Stimulated activated naive B cell treated with anti-CD40 and anti-IgM and Interleukin-4, amounts not matched to agents 10 μg/mL and 1 μg/mL and 100 μg/mL, for 72 hours (primary cell): ENCODE measurements around the gene PITPNC1.
"Not testable (repeated sequence)": the region's sequence is repeated elsewhere in the genome, so short reads cannot be mapped to it uniquely, and the experiment has no call there.

Experiments used
- ATAC-seq, 2 donors: fragments of 150-1000 bp; cut with Tn5 transposase; replicated peaks; 2 replicates each; pipeline ENCODE4 v1.10.0; 2021; ENCODE audit warnings: moderate library complexity in 1 of 2
- DNase-seq: peaks from one replicate; pipeline ENCODE4 v3.0.0; 2021
- H3K27ac Mint-ChIP-seq: one replicate; pipeline ENCODE4 v1.8.0; 2022; ENCODE audit warnings: mild to moderate bottlenecking, mixed read lengths
- H3K27me3 Mint-ChIP-seq, 2 donors: one replicate each; pipeline ENCODE4 v1.8.0; 2022; ENCODE audit warnings: mixed read lengths in 2 of 2
- H3K36me3 Mint-ChIP-seq, 2 donors: one replicate each; pipeline ENCODE4 v1.8.0; 2022; ENCODE audit warnings: mixed read lengths in 2 of 2, mild to moderate bottlenecking in 1 of 2
- H3K4me1 Mint-ChIP-seq, 2 donors: one replicate each; pipeline ENCODE4 v1.8.0; 2022; ENCODE audit warnings: mixed read lengths in 2 of 2, mild to moderate bottlenecking in 1 of 2
- H3K4me3 Mint-ChIP-seq, 2 donors: one replicate each; pipeline ENCODE4 v1.8.0; 2022; ENCODE audit warnings: mild to moderate bottlenecking in 2 of 2, mixed read lengths in 2 of 2, moderate library complexity in 1 of 2
- H3K9me3 Mint-ChIP-seq, 2 donors: one replicate each; pipeline ENCODE4 v1.8.0; 2022; ENCODE audit warnings: mixed read lengths in 2 of 2, mild to moderate bottlenecking in 1 of 2

PITPNC1 gene

DNA sequence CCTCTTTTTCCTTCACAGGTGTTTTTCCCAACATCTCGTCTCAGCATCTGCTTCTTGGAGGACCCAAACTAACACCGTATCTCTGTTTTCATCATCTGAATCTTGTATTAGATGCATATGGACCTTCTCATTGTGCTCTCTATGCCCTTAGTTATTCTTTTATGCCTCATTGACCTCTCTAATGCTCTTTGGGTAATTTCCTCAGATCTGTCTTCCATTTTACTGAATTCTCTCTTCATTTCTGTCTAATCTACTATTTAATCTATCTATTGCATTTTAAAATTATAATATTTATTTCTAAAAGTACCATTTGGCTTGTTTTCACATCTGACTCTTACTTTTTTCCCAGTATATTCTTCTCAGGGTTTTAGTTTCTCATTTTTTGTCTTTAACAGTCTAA, 81.1 kb downstream of the PITPNC1 start:
- H3K36me3 Mint-ChIP-seq = peaks cover 8 to 17% of the 10 kb centered on the region in 2 donors
- peaks cover 12 to 19% of the 10 kb centered on the region in 2 donors for H3K9me3 Mint-ChIP-seq
- no peak overlapping the region for H3K4me3 Mint-ChIP-seq
- no peak for DNase-seq
- no peaks in the 10 kb centered on the region for H3K27me3 Mint-ChIP-seq
- H3K4me1 Mint-ChIP-seq = peaks cover 8 to 10% of the 10 kb centered on the region in 2 donors
- peak overlapping the region; percentile 67 for H3K27ac Mint-ChIP-seq
- no peak for ATAC-seq

DNA sequence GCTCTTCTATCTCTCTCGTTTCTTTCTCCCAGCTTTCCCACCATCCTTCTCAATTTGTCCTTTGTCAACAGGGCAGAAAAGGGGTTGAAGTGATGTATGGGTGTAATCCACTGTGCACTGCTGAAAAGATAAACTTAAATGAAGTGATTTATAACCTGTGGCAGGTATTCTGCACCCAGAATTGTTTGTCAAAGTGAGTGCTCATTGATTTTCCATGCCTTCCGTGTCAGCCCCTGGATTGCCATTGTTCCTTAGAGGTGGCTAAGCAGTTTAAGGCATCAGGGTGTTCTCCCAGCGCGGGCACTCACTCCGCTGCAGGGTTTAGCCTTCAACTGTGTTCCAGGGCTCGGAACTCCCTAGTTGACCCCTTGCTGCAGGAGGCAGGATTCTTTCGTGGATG, 82.9 kb downstream of the PITPNC1 start:
- H3K4me3 Mint-ChIP-seq = no peak overlapping the region
- H3K36me3 Mint-ChIP-seq = peaks cover 8 to 17% of the 10 kb centered on the region in 2 donors
- H3K9me3 Mint-ChIP-seq = peaks cover 12 to 19% of the 10 kb centered on the region in 2 donors
- H3K27ac Mint-ChIP-seq = no peak overlapping the region
- no peak for DNase-seq
- peaks cover 8% of the 10 kb centered on the region in 2 donors for H3K4me1 Mint-ChIP-seq
- no peaks in the 10 kb centered on the region for H3K27me3 Mint-ChIP-seq
- ATAC-seq = no peak

DNA sequence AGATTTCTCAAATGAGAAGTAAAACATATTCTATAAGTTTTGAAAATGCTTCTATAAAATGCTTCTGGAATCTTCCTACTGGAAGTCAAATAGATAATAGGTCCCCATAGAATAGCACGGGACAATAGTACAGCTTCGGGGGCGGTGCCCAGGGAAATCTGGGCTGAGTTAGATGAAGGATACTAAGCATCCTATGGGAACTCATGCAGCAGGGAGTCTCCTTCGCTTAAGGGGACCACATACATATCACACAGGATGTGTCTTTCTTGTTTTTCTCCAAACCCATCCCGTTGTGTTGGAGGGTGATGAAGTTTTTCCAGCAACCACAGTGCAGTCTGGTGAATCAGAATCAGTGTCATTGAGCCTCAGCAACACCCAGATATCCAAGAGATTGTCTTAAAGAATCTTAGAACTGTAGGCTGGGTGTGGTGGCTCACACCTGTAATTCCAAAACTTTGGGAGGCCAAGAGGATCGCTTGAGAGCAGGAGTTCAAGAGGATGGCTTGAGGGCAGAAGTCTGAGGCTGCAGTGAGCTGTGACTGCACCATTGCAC, 84.2 kb downstream of the PITPNC1 start:
- no peaks in the 10 kb centered on the region for H3K27me3 Mint-ChIP-seq
- peaks cover 8 to 17% of the 10 kb centered on the region in 2 donors for H3K36me3 Mint-ChIP-seq
- DNase-seq (no peak), ATAC-seq (no peak)
- peaks cover 3 to 5% of the 10 kb centered on the region in 2 donors for H3K4me1 Mint-ChIP-seq
- H3K9me3 Mint-ChIP-seq = peaks cover 12 to 19% of the 10 kb centered on the region in 2 donors
- H3K4me3 Mint-ChIP-seq = no peak overlapping the region
- H3K27ac Mint-ChIP-seq = no peak overlapping the region

- Mint-ChIP-seq H3K36me3 (peaks cover 8 to 17% of the 10 kb centered on the region in 2 donors), H3K27me3 (no peaks in the 10 kb centered on the region), H3K9me3 (peaks cover 12 to 19% of the 10 kb centered on the region in 2 donors), H3K4me1 (peaks cover 0 to 7% of the 10 kb centered on the region in 2 donors), H3K4me3 (no peak overlapping the region), H3K27ac (no peak overlapping the region)
- ATAC-seq (no peak), DNase-seq (no peak)
Observed at GRCh38 chr17:67461876-67462275, 84.8 kb downstream of the PITPNC1 start.

GRCh38 chr17:67466251-67466796, 89.2 kb downstream of the PITPNC1 start:
- Mint-ChIP-seq H3K36me3 (no peaks in the 10 kb centered on the region), H3K27ac (no peak overlapping the region), H3K4me3 (no peak overlapping the region), H3K27me3 (no peaks in the 10 kb centered on the region), H3K9me3 (no peaks in the 10 kb centered on the region), H3K4me1 (peaks cover 12 to 24% of the 10 kb centered on the region in 2 donors)
- ATAC-seq = no peak
- DNase-seq = no peak

DNA sequence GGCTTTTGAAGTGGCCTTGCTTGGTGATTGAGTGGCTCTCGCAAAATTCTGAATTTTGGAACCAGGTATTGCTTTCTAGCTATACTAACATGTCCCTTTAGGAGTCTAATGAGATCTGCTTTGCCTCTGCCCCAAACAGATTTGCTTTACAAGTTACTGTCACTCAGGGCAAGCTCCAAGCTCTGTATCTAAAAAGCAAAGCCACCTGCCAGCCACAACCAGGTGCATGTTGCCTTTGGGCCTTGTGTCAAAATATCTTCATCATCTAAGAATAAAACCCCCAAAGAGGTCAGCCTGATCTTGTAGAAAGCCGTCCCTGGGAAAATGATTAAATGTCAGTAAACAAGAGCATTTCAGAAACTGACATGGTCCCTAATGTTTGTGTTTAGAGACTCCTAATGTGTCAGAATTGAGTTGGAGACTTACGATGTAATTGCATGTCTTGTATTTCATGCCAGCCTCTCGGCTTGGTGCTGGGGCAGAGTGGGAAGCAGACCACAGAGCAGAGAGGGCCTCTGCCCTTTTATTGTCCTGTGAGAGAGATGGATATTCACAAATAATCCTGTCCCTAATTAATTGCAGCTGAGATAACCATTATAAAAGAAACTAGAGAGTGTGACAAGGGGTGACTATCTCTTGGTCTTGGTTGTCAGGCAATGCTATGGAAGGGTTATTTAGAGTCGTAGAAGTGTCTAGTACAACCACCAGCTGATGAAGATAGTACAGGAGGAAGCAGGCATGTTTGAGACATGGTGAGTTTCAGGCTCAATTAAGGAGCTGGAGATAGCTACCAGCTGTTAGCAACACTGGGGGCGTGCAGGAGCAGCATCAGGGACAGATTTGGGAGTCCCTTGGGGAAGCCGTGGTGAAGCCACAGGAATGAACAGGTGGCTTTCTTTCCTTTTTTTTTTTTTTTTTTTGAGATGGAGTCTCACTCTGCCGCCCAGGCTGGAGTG, 90.7 kb downstream of the PITPNC1 start:
- H3K4me3 Mint-ChIP-seq = no peak overlapping the region
- ATAC-seq (peak; percentile 64 to 73), DNase-seq (peak; percentile 9)
- peaks cover 0 to 4% of the 10 kb centered on the region in 2 donors for H3K36me3 Mint-ChIP-seq
- H3K27ac Mint-ChIP-seq = peak overlapping the region; percentile 68
- no peaks in the 10 kb centered on the region for H3K27me3 Mint-ChIP-seq
- H3K4me1 Mint-ChIP-seq = peaks cover 12 to 24% of the 10 kb centered on the region in 2 donors
- peaks cover 0 to 3% of the 10 kb centered on the region in 2 donors for H3K9me3 Mint-ChIP-seq

DNA sequence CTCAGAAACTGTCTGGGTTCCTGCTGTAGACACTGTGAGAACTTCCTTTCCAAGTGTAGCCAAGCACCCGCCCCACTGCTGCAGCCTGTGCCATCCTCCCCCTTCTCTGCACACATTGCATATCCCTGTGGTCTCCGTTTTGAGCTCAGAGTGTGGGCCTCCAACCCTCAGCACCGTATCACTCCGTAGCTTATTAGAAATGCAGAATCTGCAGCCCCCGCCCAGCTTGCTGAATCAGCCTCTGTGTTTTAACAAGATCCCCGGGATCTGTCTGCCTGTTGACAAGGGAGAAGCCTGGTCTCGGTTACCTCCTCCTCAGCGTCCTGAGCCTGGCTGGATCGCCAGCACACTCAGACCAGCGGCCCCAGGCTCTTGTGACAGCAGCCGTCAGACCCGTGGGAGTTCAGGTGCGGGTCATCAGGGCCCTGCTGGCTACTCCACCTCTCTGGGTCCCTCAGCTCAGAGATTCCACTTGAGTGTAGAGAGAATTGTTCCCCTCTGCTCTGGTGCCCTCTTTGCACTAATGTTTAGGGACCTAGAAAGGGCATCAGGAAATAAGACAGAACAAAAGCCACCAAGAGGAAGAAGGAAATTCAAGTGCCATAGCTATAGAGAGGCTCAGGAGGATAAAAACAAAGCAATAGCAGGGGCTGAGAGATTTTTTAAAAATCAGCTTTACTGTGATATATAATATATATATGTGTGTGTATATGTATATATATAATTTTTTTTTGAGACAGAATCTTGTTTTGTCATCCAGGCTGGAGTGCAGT, 92.3 kb downstream of the PITPNC1 start:
- no peak for ATAC-seq
- DNase-seq = no peak
- Mint-ChIP-seq H3K27ac (no peak overlapping the region), H3K36me3 (peaks cover 0 to 4% of the 10 kb centered on the region in 2 donors), H3K9me3 (peaks cover 0 to 3% of the 10 kb centered on the region in 2 donors), H3K4me1 (peaks cover 12 to 25% of the 10 kb centered on the region in 2 donors), H3K27me3 (no peaks in the 10 kb centered on the region), H3K4me3 (no peak overlapping the region)

DNA sequence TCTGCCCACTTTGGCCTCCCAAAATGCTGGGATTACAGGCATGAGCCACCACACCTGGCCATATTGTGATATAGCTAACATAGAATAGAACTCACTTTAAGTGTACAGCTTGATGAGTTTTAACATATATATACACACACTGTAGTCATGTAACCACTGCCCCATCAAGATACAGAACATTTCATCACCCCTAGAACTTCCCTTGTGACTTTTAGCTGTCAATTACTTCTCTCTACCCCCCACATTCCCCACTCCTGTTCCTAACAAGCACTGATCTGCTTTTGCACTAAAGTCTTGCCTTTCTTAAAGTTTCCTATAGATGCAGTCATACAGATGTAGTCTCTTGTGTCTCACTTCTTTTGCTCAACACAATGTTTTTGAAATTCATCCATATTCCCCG, 93.1 kb downstream of the PITPNC1 start:
- H3K27ac Mint-ChIP-seq = no peak overlapping the region
- H3K4me1 Mint-ChIP-seq = peaks cover 12 to 33% of the 10 kb centered on the region in 2 donors
- peaks cover 0 to 3% of the 10 kb centered on the region in 2 donors for H3K9me3 Mint-ChIP-seq
- no peaks in the 10 kb centered on the region for H3K27me3 Mint-ChIP-seq
- H3K4me3 Mint-ChIP-seq = no peak overlapping the region
- DNase-seq (no peak), ATAC-seq (no peak)
- H3K36me3 Mint-ChIP-seq = peaks cover 0 to 4% of the 10 kb centered on the region in 2 donors

DNA sequence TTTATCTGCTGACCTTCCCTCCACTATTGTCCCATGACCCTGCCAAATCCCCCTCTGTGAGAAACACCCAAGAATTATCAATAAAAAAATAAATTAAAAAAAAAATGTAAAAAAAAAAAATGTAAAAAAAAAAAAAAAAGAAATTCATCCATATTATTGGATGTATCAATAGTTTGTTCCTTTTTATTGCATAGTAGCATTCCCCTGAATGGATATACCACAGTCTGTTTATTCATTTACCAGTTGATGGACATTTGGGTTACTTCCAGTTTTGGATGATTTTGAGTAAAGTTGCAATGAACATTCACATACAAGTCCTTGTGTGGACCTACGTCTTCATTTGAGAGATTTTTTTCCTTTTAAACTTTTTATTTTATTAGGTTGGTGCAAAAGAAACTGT, 94.0 kb downstream of the PITPNC1 start:
- H3K27me3 Mint-ChIP-seq = no peaks in the 10 kb centered on the region
- no peak for DNase-seq
- peaks cover 0 to 3% of the 10 kb centered on the region in 2 donors for H3K9me3 Mint-ChIP-seq
- ATAC-seq = no peak
- H3K4me1 Mint-ChIP-seq = peaks cover 16 to 39% of the 10 kb centered on the region in 2 donors
- H3K27ac Mint-ChIP-seq = no peak overlapping the region
- no peak overlapping the region for H3K4me3 Mint-ChIP-seq
- H3K36me3 Mint-ChIP-seq = peaks cover 0 to 4% of the 10 kb centered on the region in 2 donors

- not testable (repeated sequence) for ATAC-seq, H3K27me3 Mint-ChIP-seq, H3K4me3 Mint-ChIP-seq, H3K36me3 Mint-ChIP-seq, H3K27ac Mint-ChIP-seq, H3K9me3 Mint-ChIP-seq, DNase-seq
- peaks cover 12 to 37% of the 10 kb centered on the region in 2 donors for H3K4me1 Mint-ChIP-seq
Observed at GRCh38 chr17:67472606-67473005, 95.5 kb downstream of the PITPNC1 start.

DNA sequence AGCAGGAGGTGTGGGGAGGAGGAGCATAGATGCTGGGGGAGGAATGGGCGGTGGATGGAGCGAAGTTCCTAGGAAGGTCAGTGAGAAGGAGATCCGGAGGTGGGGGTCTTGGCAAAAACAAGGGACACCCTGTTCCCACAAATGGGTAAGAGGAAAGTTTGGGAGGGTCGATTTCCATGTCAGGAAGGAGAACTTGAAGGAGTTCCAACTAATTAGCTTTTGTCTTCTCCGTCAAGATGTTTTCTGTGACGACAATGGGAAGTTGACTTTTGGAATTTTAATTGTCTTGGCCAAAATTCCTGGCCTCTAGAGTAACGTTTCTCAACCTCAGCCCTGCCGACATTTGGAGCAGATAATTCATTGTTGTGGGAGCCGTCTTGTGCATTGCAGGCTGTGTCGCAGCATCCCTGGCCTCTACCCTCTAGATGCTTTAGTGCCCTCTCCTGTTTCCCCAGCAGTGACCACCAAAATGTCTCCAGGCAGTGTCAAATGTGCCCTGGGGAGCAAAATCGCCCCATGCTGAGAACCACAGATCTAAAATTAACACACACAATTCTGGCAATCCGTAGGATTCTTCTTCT, 97.1 kb downstream of the PITPNC1 start:
- Mint-ChIP-seq H3K27ac (no peak overlapping the region), H3K4me3 (no peak overlapping the region), H3K27me3 (no peaks in the 10 kb centered on the region), H3K4me1 (peaks cover 10 to 24% of the 10 kb centered on the region in 2 donors), H3K9me3 (peaks cover 0 to 3% of the 10 kb centered on the region in 2 donors), H3K36me3 (peaks cover 0 to 4% of the 10 kb centered on the region in 2 donors)
- ATAC-seq (no peak), DNase-seq (no peak)

DNA sequence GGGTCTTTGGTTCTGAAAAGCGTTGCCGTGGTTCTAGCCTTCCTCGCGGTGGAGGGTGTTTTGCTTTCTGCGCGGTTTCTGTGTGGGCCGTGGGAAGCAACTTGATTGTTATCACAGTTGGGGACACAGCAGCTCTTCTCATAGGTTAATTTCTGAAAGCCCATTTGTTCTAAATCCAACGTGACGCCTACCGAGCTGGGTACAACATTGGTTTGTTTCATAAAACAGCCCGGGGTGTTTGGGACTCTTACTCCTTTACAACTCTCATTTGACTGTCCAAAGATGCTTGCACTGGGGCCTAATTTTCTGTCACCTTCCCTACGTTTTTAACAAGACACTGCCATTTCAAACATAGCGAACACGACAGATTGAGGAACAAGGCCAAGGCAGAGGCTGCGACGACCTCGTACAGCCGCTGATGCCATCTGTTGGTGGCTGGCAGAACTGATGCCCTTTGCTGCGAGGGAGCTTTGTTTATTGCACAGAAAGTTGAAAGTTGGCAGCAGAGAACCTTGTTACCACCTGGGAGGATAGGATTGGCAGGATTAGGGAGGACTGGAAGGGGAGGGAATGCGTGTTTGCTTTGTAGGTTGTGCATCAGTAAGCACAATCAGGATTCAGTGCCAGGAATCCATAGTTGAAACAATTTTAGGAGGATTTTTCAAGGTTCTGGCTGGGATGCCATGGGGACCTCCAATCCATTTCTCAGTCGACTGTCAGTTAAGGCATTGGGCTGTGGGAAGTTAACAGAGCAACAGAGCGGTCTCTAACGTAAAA, 98.3 kb downstream of the PITPNC1 start:
- ATAC-seq = peak; percentile 94 to 97
- Mint-ChIP-seq H3K4me1 (peaks cover 8 to 25% of the 10 kb centered on the region in 2 donors), H3K36me3 (peaks cover 0 to 4% of the 10 kb centered on the region in 2 donors), H3K27ac (no peak overlapping the region), H3K4me3 (peak overlapping the region in 1 of 2 donors; percentile 51), H3K27me3 (no peaks in the 10 kb centered on the region), H3K9me3 (peaks cover 0 to 3% of the 10 kb centered on the region in 2 donors)
- peak; percentile 65 for DNase-seq

GRCh38 chr17:67476787-67477335, 99.8 kb downstream of the PITPNC1 start:
- Mint-ChIP-seq H3K9me3 (peaks cover 0 to 2% of the 10 kb centered on the region in 2 donors), H3K27me3 (no peaks in the 10 kb centered on the region), H3K4me3 (no peak overlapping the region), H3K4me1 (peaks cover 10 to 36% of the 10 kb centered on the region in 2 donors), H3K27ac (no peak overlapping the region), H3K36me3 (peaks cover 0 to 1% of the 10 kb centered on the region in 2 donors)
- DNase-seq (no peak), ATAC-seq (no peak)
